ENCODE measurements around the gene C1QTNF2. TPM values are rescaled to one million over a fixed set of nuclear protein-coding genes. Genes with fewer than 3 reads are reported as not detected.
A peak's percentile ranks its signal among the peaks of the same experiment; 100 is the strongest.

Gene C1QTNF2
- total and polyA plus RNA-seq, 10 of the 15 experiments (the other 5 are each of a cell fraction or from before 2014, with no cell fraction given): not detected

DNA sequence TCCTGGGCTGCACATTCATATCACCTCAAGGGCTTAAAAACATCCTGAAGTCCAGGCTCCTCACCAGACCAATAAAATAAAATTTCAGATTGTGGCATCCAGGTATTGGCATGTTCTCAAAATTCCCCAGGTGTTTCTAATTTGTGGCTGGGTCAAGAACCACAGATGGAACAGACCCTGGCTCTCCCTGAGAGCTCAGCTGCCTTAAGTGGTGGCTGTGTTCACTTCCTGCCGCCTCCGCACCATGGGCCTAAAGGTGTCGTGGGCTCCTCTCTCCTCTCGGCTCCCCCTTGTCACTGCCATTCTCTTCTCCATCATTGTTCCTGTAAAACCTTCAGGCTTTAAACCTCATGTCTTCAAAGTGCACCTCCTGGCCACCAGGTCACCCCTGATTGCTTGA, 40.2 kb downstream of the C1QTNF2 start:
- no peak overlapping the region for H2AFZ ChIP-seq (ENCODE audit: control insufficient read depth, low read depth, low read length)
- in situ Hi-C loops (cut with MboI): no loop called here
- no peaks in the 10 kb centered on the region for H3K79me2 ChIP-seq (ENCODE audit: control insufficient read depth, insufficient read depth, low read length)
- no peak overlapping the region for H3K27ac ChIP-seq (ENCODE audit: control insufficient read depth, insufficient read depth)
- no peaks in the 10 kb centered on the region; a peak in 1 of 4 replicates for H3K27me3 ChIP-seq (replicated peaks in 1 of 2; ENCODE audit: control insufficient read depth in 2 of 2, insufficient read depth in 2 of 2, low read length in 1 of 2)
- no peaks in the 10 kb centered on the region for H4K20me1 ChIP-seq (ENCODE audit: control insufficient read depth, insufficient read depth)
- intact Hi-C loops (cut with micrococcal nuclease; ENCODE audit: unreplicated experiment): no loop called here
- ChIA-PET RAD21 (ENCODE audit: unreplicated experiment) (no interaction called here), CTCF (interaction anchor here (1.3 kb wide), 1 partner anchor 61 kb away, joined by 3 read pairs; no protein-coding TSS in a partner anchor), POLR2A (no interaction called here), SMC1A (ENCODE audit: uncharacterized antibody, unreplicated experiment) (no interaction called here)
- no peak overlapping the region for H3K9ac ChIP-seq (ENCODE audit: control insufficient read depth, insufficient read depth, low read length)
- H3K4me1 ChIP-seq (ENCODE audit: control insufficient read depth, insufficient read depth, low read length): no peaks in the 10 kb centered on the region
- no TSS peak for BruUV-seq (replicated peaks)
- H3K4me3 ChIP-seq: no peak overlapping the region
- WGBS (ENCODE audit: insufficient coverage, insufficient replicate concordance, low lambda C conversion rate, missing lambda C conversion rate): 40% methylated on average over 4 of the region's 4 CpGs
- TF ChIP-seq, protein P1, sequence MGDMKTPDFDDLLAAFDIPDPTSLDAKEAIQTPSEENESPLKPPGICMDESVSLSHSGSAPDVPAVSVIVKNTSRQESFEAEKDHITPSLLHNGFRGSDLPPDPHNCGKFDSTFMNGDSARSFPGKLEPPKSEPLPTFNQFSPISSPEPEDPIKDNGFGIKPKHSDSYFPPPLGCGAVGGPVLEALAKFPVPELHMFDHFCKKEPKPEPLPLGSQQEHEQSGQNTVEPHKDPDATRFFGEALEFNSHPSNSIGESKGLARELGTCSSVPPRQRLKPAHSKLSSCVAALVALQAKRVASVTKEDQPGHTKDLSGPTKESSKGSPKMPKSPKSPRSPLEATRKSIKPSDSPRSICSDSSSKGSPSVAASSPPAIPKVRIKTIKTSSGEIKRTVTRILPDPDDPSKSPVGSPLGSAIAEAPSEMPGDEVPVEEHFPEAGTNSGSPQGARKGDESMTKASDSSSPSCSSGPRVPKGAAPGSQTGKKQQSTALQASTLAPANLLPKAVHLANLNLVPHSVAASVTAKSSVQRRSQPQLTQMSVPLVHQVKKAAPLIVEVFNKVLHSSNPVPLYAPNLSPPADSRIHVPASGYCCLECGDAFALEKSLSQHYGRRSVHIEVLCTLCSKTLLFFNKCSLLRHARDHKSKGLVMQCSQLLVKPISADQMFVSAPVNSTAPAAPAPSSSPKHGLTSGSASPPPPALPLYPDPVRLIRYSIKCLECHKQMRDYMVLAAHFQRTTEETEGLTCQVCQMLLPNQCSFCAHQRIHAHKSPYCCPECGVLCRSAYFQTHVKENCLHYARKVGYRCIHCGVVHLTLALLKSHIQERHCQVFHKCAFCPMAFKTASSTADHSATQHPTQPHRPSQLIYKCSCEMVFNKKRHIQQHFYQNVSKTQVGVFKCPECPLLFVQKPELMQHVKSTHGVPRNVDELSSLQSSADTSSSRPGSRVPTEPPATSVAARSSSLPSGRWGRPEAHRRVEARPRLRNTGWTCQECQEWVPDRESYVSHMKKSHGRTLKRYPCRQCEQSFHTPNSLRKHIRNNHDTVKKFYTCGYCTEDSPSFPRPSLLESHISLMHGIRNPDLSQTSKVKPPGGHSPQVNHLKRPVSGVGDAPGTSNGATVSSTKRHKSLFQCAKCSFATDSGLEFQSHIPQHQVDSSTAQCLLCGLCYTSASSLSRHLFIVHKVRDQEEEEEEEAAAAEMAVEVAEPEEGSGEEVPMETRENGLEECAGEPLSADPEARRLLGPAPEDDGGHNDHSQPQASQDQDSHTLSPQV (IDR thresholded peaks at IDR 0.05): no peak
- TF ChIP-seq JUNB (IDR thresholded peaks at IDR 0.05) (no peak), RBBP5 (conservative IDR thresholded peaks at IDR 0.05) (no peak), PAX8 (IDR thresholded peaks at IDR 0.05) (no peak), CREB1 (IDR thresholded peaks at IDR 0.05; ENCODE audit: low read depth) (no peak), IKZF1 (conservative IDR thresholded peaks at IDR 0.05) (no peak), POLR2AphosphoS2 (IDR thresholded peaks at IDR 0.05; ENCODE audit: low read depth, low read length) (no peak), RB1 (IDR thresholded peaks at IDR 0.05; ENCODE audit: borderline replicate concordance) (no peak), NR2C2 (IDR thresholded peaks at IDR 0.05; ENCODE audit: borderline replicate concordance, control insufficient read depth, insufficient read length, low read depth) (no peak), ZZZ3 (IDR thresholded peaks at IDR 0.05; ENCODE audit: control insufficient read depth, insufficient read length, low read depth) (no peak), POLR2AphosphoS5 (IDR thresholded peaks at IDR 0.05; ENCODE audit: low read length) (no peak), MEF2B (IDR thresholded peaks at IDR 0.05; ENCODE audit: partially characterized antibody, poor library complexity, severe bottlenecking) (no peak), ZNF274 (IDR thresholded peaks at IDR 0.05; ENCODE audit: insufficient read depth, insufficient read length) (no peak), HDAC2 (IDR thresholded peaks at IDR 0.05) (no peak), NBN (IDR thresholded peaks at IDR 0.05) (no peak), POU2F2 (IDR thresholded peaks at IDR 0.05; ENCODE audit: borderline replicate concordance, low read depth, low read length) (no peak), RCOR1 (conservative IDR thresholded peaks at IDR 0.05; ENCODE audit: low read depth, low read length) (no peak)
- TF ChIP-seq, protein P2, sequence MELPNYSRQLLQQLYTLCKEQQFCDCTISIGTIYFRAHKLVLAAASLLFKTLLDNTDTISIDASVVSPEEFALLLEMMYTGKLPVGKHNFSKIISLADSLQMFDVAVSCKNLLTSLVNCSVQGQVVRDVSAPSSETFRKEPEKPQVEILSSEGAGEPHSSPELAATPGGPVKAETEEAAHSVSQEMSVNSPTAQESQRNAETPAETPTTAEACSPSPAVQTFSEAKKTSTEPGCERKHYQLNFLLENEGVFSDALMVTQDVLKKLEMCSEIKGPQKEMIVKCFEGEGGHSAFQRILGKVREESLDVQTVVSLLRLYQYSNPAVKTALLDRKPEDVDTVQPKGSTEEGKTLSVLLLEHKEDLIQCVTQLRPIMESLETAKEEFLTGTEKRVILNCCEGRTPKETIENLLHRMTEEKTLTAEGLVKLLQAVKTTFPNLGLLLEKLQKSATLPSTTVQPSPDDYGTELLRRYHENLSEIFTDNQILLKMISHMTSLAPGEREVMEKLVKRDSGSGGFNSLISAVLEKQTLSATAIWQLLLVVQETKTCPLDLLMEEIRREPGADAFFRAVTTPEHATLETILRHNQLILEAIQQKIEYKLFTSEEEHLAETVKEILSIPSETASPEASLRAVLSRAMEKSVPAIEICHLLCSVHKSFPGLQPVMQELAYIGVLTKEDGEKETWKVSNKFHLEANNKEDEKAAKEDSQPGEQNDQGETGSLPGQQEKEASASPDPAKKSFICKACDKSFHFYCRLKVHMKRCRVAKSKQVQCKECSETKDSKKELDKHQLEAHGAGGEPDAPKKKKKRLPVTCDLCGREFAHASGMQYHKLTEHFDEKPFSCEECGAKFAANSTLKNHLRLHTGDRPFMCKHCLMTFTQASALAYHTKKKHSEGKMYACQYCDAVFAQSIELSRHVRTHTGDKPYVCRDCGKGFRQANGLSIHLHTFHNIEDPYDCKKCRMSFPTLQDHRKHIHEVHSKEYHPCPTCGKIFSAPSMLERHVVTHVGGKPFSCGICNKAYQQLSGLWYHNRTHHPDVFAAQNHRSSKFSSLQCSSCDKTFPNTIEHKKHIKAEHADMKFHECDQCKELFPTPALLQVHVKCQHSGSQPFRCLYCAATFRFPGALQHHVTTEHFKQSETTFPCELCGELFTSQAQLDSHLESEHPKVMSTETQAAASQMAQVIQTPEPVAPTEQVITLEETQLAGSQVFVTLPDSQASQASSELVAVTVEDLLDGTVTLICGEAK (IDR thresholded peaks at IDR 0.05; ENCODE audit: borderline replicate concordance): no peak
- TF ChIP-seq, protein P3, sequence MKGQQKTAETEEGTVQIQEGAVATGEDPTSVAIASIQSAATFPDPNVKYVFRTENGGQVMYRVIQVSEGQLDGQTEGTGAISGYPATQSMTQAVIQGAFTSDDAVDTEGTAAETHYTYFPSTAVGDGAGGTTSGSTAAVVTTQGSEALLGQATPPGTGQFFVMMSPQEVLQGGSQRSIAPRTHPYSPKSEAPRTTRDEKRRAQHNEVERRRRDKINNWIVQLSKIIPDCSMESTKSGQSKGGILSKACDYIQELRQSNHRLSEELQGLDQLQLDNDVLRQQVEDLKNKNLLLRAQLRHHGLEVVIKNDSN (IDR thresholded peaks at IDR 0.05; ENCODE audit: borderline replicate concordance, extremely low read length, insufficient read depth, low read depth, low read length): no peak
- ATAC-seq: no peak
- H3K36me3 ChIP-seq (ENCODE audit: control insufficient read depth in 2 of 2, insufficient read depth in 2 of 2, low read length in 1 of 2): no peaks in the 10 kb centered on the region
- H3K4me2 ChIP-seq (ENCODE audit: control insufficient read depth, insufficient read depth): no peak overlapping the region
- no peaks in the 10 kb centered on the region for H3K9me3 ChIP-seq (replicated peaks; ENCODE audit: control insufficient read depth, insufficient read depth, low read length)
- DNase-seq (ENCODE audit: low read depth, low spot score): no peak
- peak; percentile 18 for FAIRE-seq

Data from GM12878 (cell line).